ENCODE measurements around the gene CAPN13.

The CAPN13 gene

DNA sequence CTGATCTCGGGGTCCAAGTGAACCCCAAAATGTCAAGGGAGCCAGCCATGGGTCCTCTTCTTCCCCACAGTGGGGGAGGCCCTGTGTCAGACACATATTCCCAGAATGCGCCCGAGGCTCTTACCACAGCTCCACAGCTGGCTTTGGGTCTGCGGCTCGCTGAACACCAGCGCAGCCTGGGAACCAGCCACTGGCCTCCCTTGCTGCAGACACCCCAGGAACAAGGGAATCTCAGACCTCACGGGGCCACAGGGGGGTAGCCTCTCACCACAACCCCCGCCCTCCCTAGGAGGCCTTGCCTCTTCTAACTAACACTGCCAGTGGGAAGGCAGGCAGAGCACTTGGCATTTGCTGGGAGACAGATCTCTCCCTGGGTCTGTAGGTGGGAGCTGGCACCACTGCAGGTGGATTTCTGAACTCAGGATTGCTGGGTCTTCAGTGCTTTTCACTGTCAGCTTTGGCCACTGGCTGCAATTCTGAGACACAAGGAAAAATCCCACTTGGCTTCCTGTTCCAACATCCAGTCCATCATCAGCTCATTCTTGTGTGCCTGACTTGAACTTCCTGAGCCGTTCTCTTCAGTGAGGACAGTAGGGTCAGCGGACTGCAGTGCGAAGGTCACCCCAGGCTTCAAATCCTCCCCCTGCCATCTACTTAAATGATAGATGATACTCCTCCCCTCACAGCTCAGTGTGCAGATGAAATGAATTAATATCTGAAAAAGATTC, 128.7 kb downstream of the CAPN13 start:
- DNase-seq: no peak

DNA sequence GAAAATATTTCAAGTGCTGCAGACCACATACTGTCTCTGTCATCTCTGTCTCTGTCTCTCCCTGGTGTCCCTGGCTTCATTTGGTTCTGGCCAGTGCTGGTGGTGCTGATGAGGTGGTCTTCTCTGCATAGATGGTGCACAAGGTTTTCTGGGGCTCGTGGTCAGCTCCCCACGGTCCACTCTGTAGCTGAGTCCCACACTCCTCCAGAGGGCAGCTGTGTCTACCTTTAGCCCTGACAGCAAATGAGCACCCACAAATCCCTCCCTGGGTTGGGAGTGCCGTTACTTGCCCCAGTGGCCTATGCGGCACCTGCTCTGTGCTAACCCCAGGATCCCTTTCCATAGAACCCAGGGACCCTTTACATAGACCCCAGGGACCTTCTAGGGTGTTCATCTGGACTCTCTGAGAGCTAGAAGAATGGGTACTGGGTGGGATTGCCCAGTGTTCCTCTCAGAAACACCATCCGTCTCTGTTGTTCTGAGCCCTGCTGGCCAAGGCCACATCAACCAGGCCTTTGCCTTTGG, 129.3 kb downstream of the CAPN13 start:
- no peak for DNase-seq

DNA sequence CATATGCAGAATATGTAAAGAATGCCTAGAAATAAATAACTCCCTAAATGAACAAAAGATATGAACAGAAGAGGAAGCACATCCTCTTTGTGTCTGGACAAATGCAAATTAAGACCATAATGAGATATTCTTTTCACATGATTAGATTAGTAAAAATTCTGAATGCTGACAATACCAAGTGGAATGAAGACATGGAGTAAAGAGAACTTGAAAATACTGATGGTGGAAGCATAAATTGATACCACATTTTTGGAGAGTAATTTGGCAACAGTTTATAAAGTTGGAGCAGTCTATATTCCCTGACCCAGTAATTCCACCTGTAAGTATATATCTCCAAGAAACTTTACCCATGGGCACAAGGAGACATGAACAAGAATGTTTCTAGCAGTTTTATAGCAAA, 130.0 kb downstream of the CAPN13 start:
- DNase-seq: no peak

DNA sequence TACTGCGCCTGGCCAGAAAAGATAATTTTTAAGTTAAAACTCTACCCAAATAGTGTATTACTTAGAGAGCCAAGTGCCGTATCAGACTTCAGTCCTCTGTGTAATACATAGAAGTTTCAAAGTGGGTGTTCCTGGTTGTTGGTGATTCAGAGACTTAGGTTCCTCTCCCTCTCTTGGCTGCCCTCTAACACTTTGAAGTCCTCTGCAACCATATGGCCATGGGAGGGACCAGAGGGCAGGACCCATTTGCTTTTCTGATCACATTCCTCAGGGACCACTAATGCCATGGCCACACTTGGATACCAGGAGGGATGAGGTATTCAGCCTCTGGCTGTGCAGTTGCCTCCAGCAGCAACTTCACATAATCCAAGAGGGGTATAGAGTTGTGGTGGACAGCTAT, 131.5 kb downstream of the CAPN13 start:
- peak; percentile 68 for DNase-seq

DNA sequence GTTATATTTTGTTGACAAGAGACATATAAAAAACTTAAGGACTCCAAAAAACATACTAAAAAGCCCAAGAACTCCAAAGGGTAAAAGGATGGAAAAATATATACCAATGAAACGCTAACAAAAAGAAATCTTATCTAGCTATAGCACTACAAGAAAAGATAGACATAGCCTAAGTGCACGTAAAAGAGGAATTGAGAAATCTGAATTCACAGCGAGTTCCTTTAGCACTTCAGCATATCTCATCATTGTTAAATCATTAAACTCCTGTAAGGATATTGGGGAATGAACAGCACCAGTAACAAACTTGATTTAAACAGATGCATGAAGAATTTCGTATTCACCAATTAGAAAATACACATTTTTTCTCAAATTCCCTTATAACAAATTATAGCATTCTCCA, 134.1 kb downstream of the CAPN13 start:
- no peak for DNase-seq

Data from HCEC 1CT (cell line).